HCT116 (cell line): ENCODE results near the gene CHID1. TPM values are rescaled to one million over a fixed set of nuclear protein-coding genes. Genes with fewer than 3 reads are reported as not detected.

Source experiments
- ATAC-seq: fragments of 200-7000 bp; cut with Tn5 transposase; 2 replicates; pipeline ENCODE4 v1.9.1; 2020; ENCODE audit warnings: mild to moderate bottlenecking, moderate library complexity
- BruUV-seq: library from RNA; stranded (reverse); fragments of 400-500 nt; replicated peaks from 2 replicates; lab custom pipeline; 2021; lab: Mats Ljungman, UMichigan
- CTCF ChIA-PET: fragments of 300-600 bp; sonication (Branson Sonifier 250); formaldehyde crosslinking; loops from one replicate; lab custom pipeline; 2021; ENCODE audit warnings: antibody characterized with exemption; lab: Charles Lee
- POLR2A ChIA-PET: fragments of 300-600, 350-600 bp; sonication (Branson Sonifier 250); formaldehyde crosslinking; loops from one replicate; lab custom pipeline; 2021; ENCODE audit warnings: antibody characterized with exemption; lab: Charles Lee
- RAD21 ChIA-PET, 2 experiments: fragments of 300-600 bp; sonication (Branson Sonifier 250); formaldehyde crosslinking; loops; one replicate each; lab custom pipeline; 2023; ENCODE audit warnings: low total read pairs in 2 of 2; ENCODE audit not compliant: uncharacterized antibody in 2 of 2, unreplicated experiment in 2 of 2, low non-redundant PET in 1 of 2; lab: Charles Lee
- DNase-seq: peaks from one replicate; pipeline ENCODE4 v3.0.0-alpha.2; 2010; ENCODE audit warnings: low read depth, low spot score
- H2AFZ ChIP-seq: fragments of 200-600 bp; shearing (Covaris generic), sonication (generic); 2 replicates; pipeline ENCODE4 v1.6.1; 2017; ENCODE audit warnings: low read depth, mixed run types, mixed read lengths, antibody characterized with exemption, low read length; ENCODE audit not compliant: poor library complexity, severe bottlenecking
- H3K27ac ChIP-seq: 2 replicates; pipeline ENCODE4 v1.5.1; 2012; ENCODE audit warnings: low read depth, low read length
- H3K27me3 ChIP-seq: fragments of 200-600 bp; sonication (generic); 2 replicates; pipeline ENCODE4 v1.6.1; 2016; ENCODE audit warnings: mixed run types, low read length, mixed read lengths; ENCODE audit not compliant: insufficient read depth
- H3K36me3 ChIP-seq, 2 experiments: fragments of 200-500 bp in 1 of 2; fragments of 200-600 bp in 1 of 2; sonication (Bioruptor generic) in 1 of 2; sonication (generic) in 1 of 2; 2 replicates each; pipeline versions ENCODE4 v1.5.1 to v1.6.1; 2014 to 2016; ENCODE audit warnings: low read length in 2 of 2, inconsistent platforms in 1 of 2, mixed read lengths in 1 of 2, mixed run types in 1 of 2; ENCODE audit not compliant: insufficient read depth in 2 of 2, control insufficient read depth in 1 of 2
- H3K4me1 ChIP-seq, 2 experiments: fragments of 200-600 bp in 1 of 2; sonication (generic) in 1 of 2; 2 replicates each; pipeline versions ENCODE4 v1.5.1 to v1.6.1; 2012 to 2017; ENCODE audit warnings: low read length in 2 of 2, inconsistent platforms in 1 of 2, mild to moderate bottlenecking in 1 of 2, mixed read lengths in 1 of 2, mixed run types in 1 of 2, moderate library complexity in 1 of 2; ENCODE audit not compliant: insufficient read depth in 2 of 2, control insufficient read depth in 1 of 2
- H3K4me2 ChIP-seq: fragments of 200-600 bp; sonication (generic); 2 replicates; pipeline ENCODE4 v1.6.1; 2017; ENCODE audit warnings: mixed run types, low read length, mixed read lengths
- H3K4me3 ChIP-seq, 2 experiments: fragments of 200-600 bp in 1 of 2; sonication (generic) in 1 of 2; replicated peaks in 1 of 2; 2 replicates each; pipeline ENCODE4 v1.5.1; 2011 to 2016; ENCODE audit warnings: low read length in 2 of 2, control low read depth in 1 of 2, low read depth in 1 of 2, mild to moderate bottlenecking in 1 of 2, mixed read lengths in 1 of 2, mixed run types in 1 of 2
- H3K79me2 ChIP-seq: fragments of 200-600 bp; sonication (generic); 2 replicates; pipeline ENCODE4 v1.6.1; 2017; ENCODE audit warnings: mild to moderate bottlenecking, mixed run types, low read length, moderate library complexity, mixed read lengths; ENCODE audit not compliant: insufficient read depth
- H3K9ac ChIP-seq: fragments of 200-600 bp; sonication (generic); 2 replicates; pipeline ENCODE4 v1.6.1; 2016; ENCODE audit warnings: low read length, mixed read lengths
- H3K9me2 ChIP-seq: fragments of 200-600 bp; sonication (generic), shearing (Covaris generic); 2 replicates; pipeline ENCODE4 v1.6.1; 2017; ENCODE audit warnings: mixed run types, mild to moderate bottlenecking, moderate library complexity; ENCODE audit not compliant: insufficient read depth
- H3K9me3 ChIP-seq, 2 experiments: fragments of 200-500 bp in 1 of 2; fragments of 200-600 bp in 1 of 2; sonication (Bioruptor generic) in 1 of 2; sonication (generic) in 1 of 2; 2 replicates each; pipeline ENCODE4 v1.6.1; 2014 to 2017; ENCODE audit warnings: low read length in 2 of 2, mixed read lengths in 2 of 2, inconsistent platforms in 1 of 2, low read depth in 1 of 2, mild to moderate bottlenecking in 1 of 2, mixed run types in 1 of 2, moderate library complexity in 1 of 2; ENCODE audit not compliant: control insufficient read depth in 1 of 2, insufficient read depth in 1 of 2
- H4K20me1 ChIP-seq: fragments of 200-600 bp; sonication (generic), shearing (Covaris generic); 2 replicates; pipeline ENCODE4 v1.6.1; 2017; ENCODE audit warnings: mixed run types, mild to moderate bottlenecking, moderate library complexity; ENCODE audit not compliant: insufficient read depth
- CBX3 ChIP-seq: IDR thresholded peaks from 2 replicates; pipeline ENCODE4 v1.6.1; 2012; ENCODE audit warnings: low read depth
- CEBPB ChIP-seq: IDR thresholded peaks from 2 replicates; pipeline ENCODE4 v1.6.1; 2012; ENCODE audit warnings: low read depth
- CTCF ChIP-seq, 3 experiments: fragments of 200-600 bp in 1 of 3; sonication (generic) in 1 of 3; IDR thresholded peaks in 2 of 3; conservative IDR thresholded peaks in 1 of 3; 2 replicates each; pipeline ENCODE4 v1.5.1; 2012 to 2017; ENCODE audit warnings: low read depth in 2 of 3, low read length in 2 of 3, antibody characterized with exemption in 1 of 3, borderline replicate concordance in 1 of 3, control low read depth in 1 of 3, mild to moderate bottlenecking in 1 of 3, mixed read lengths in 1 of 3, mixed run types in 1 of 3, moderate library complexity in 1 of 3; ENCODE audit not compliant: insufficient read depth in 1 of 3
- EGR1 ChIP-seq: IDR thresholded peaks from 2 replicates; pipeline ENCODE4 v1.6.1; 2012; ENCODE audit warnings: low read depth
- ELF1 ChIP-seq: IDR thresholded peaks from 2 replicates; pipeline ENCODE4 v1.6.1; 2012; ENCODE audit warnings: low read depth, borderline replicate concordance
- JUND ChIP-seq: IDR thresholded peaks from 2 replicates; pipeline ENCODE4 v1.6.1; 2012
- MAX ChIP-seq: IDR thresholded peaks from 2 replicates; pipeline ENCODE4 v1.6.1; 2012
- POLR2A ChIP-seq: IDR thresholded peaks from 2 replicates; pipeline ENCODE4 v1.7.0; 2011; ENCODE audit warnings: borderline replicate concordance; ENCODE audit not compliant: insufficient read depth, insufficient read length; ENCODE audit errors: extremely low read depth
- POLR2AphosphoS5 ChIP-seq: IDR thresholded peaks from 2 replicates; pipeline ENCODE4 v1.6.1; 2011; ENCODE audit warnings: mild to moderate bottlenecking, low read depth, low read length, moderate library complexity
- REST ChIP-seq: IDR thresholded peaks from 2 replicates; pipeline ENCODE4 v1.6.1; 2012; ENCODE audit warnings: low read depth
- SIN3A ChIP-seq: IDR thresholded peaks from 2 replicates; pipeline ENCODE4 v1.6.1; 2012; ENCODE audit warnings: low read depth
- SP1 ChIP-seq: IDR thresholded peaks from 2 replicates; pipeline ENCODE4 v1.6.1; 2012; ENCODE audit warnings: low read depth
- SRF ChIP-seq: IDR thresholded peaks from 2 replicates; pipeline ENCODE4 v1.6.1; 2012; ENCODE audit warnings: low read depth
- TCF7L2 ChIP-seq: IDR thresholded peaks from 2 replicates; pipeline ENCODE4 v1.7.0; 2011; ENCODE audit warnings: borderline replicate concordance, inconsistent platforms; ENCODE audit not compliant: insufficient read depth, insufficient read length; ENCODE audit errors: extremely low read depth
- YY1 ChIP-seq: IDR thresholded peaks from 2 replicates; pipeline ENCODE4 v1.6.1; 2011; ENCODE audit warnings: low read length, low read depth, moderate library complexity, mild to moderate bottlenecking; ENCODE audit not compliant: insufficient replicate concordance; ENCODE audit errors: extremely low read depth
- ZBTB33 ChIP-seq: IDR thresholded peaks from 2 replicates; pipeline ENCODE4 v1.6.1; 2011; ENCODE audit warnings: mild to moderate bottlenecking, low read length, moderate library complexity; ENCODE audit not compliant: insufficient replicate concordance; ENCODE audit errors: extremely low read depth
- ZFX ChIP-seq: fragments of 450-650 bp; IDR thresholded peaks from 2 replicates; pipeline ENCODE4 v1.6.1; 2017
- ZNF274 ChIP-seq: fragments of 200-500 bp; sonication (Bioruptor generic); IDR thresholded peaks from 2 replicates; pipeline ENCODE4 v1.6.1; 2014; ENCODE audit warnings: mild to moderate bottlenecking, low read depth, low read length, inconsistent platforms
- intact Hi-C: fragments of 100-400 bp; cut with micrococcal nuclease; formaldehyde crosslinking; loops from 2 replicates; pipeline ENCODE4 v1.10.0; 2022
- total RNA-seq: library from RNA; stranded (reverse); gene quantifications from one replicate; pipeline ENCODE4 v1.2.1, GENCODE V29; 2021; ENCODE audit not compliant: unreplicated experiment

CHID1 gene
- total RNA-seq, 1 experiment from 2014 or later, result 102 TPM

GRCh38 chr11:945986-946385 is 35.4 kb upstream of the CHID1 start:
- ChIA-PET POLR2A (no interaction called here), RAD21 (no interaction called here), CTCF (no interaction called here)
- H2AFZ ChIP-seq, result no peak overlapping the region
- H3K4me1 ChIP-seq, result no peaks in the 10 kb centered on the region
- H3K27ac ChIP-seq, result no peak overlapping the region
- H3K27me3 ChIP-seq, result no peaks in the 10 kb centered on the region
- no peak for DNase-seq
- no peaks in the 10 kb centered on the region for H3K9me2 ChIP-seq
- peaks cover 3 to 9% of the 10 kb centered on the region in 2 experiments; a peak in 1 of 4 replicates for H3K9me3 ChIP-seq
- H3K9ac ChIP-seq, result no peak overlapping the region
- intact Hi-C loops, result no loop called here
- BruUV-seq, result no TSS peak
- H3K36me3 ChIP-seq, result peaks cover 0 to 16% of the 10 kb centered on the region in 2 experiments; a peak in 1 of 4 replicates
- no peak for TF ChIP-seq SRF
- TF ChIP-seq YY1, result no peak
- no peak for TF ChIP-seq SP1
- TF ChIP-seq CEBPB, result no peak
- no peak for TF ChIP-seq JUND
- no peak for TF ChIP-seq MAX
- no peak for TF ChIP-seq ZBTB33
- no peak for TF ChIP-seq POLR2AphosphoS5
- no peak for TF ChIP-seq EGR1
- TF ChIP-seq ZNF274, result no peak
- TF ChIP-seq CTCF (IDR thresholded peaks at IDR 0.05 in 2 of 3, conservative IDR thresholded peaks at IDR 0.05 in 1 of 3; ENCODE audit: borderline replicate concordance in 1 of 3, insufficient read depth in 1 of 3, low read depth in 2 of 3, low read length in 2 of 3), result no peak
- TF ChIP-seq ELF1, result no peak
- no peak for TF ChIP-seq REST
- no peak for TF ChIP-seq CBX3
- no peak for TF ChIP-seq ZFX
- no peak for TF ChIP-seq POLR2A
- no peak for TF ChIP-seq TCF7L2
- TF ChIP-seq SIN3A, result no peak
- H3K4me2 ChIP-seq, result no peak overlapping the region
- peaks cover 75% of the 10 kb centered on the region for H3K79me2 ChIP-seq
- H3K4me3 ChIP-seq, result no peak overlapping the region
- 0 out of 2 replicates have a peak, but pooled peaks cover 5% of the 10 kb centered on the region for H4K20me1 ChIP-seq
- ATAC-seq, result no peak
